ENCODE results near the gene SLCO2A1. TPM values are rescaled to one million over a fixed set of nuclear protein-coding genes. Genes with fewer than 3 reads are reported as not detected.
A peak's percentile ranks its signal among the peaks of the same experiment; 100 is the strongest.

Gene SLCO2A1
- total RNA-seq, 1 donor from 2014 or later: 1.0 TPM

DNA sequence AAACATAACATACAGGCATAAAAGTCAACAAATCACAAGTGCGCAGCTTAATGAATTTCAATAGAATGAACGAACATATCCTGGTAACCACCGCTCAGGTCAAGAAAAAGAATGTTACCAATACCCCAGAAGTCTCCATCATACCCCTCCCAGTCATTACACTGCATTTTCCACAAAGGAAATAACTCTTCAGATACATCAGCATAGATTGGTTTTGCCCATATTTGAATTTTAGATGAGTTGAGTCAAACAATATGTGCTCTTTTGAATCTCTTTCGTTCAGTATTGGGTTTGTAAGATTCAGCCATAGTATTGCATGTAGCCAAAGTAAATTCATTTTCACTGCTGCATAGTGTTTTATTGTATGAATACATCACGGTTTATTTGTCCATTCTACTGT is 127.9 kb downstream of the SLCO2A1 start:
- H3K9me3 Mint-ChIP-seq (ENCODE audit: low read depth): peaks cover 9% of the 10 kb centered on the region
- H3K27me3 Mint-ChIP-seq (ENCODE audit: low read depth): peaks cover 8% of the 10 kb centered on the region
- no peak for DNase-seq (ENCODE audit: low spot score)
- no peaks in the 10 kb centered on the region for H3K4me1 Mint-ChIP-seq (ENCODE audit: low read depth)
- H3K27ac Mint-ChIP-seq (ENCODE audit: unreplicated experiment): no peak overlapping the region
- peaks cover 3% of the 10 kb centered on the region for H3K36me3 Mint-ChIP-seq (ENCODE audit: low read depth)
- TF ChIP-seq, protein P1, sequence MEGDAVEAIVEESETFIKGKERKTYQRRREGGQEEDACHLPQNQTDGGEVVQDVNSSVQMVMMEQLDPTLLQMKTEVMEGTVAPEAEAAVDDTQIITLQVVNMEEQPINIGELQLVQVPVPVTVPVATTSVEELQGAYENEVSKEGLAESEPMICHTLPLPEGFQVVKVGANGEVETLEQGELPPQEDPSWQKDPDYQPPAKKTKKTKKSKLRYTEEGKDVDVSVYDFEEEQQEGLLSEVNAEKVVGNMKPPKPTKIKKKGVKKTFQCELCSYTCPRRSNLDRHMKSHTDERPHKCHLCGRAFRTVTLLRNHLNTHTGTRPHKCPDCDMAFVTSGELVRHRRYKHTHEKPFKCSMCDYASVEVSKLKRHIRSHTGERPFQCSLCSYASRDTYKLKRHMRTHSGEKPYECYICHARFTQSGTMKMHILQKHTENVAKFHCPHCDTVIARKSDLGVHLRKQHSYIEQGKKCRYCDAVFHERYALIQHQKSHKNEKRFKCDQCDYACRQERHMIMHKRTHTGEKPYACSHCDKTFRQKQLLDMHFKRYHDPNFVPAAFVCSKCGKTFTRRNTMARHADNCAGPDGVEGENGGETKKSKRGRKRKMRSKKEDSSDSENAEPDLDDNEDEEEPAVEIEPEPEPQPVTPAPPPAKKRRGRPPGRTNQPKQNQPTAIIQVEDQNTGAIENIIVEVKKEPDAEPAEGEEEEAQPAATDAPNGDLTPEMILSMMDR (IDR thresholded peaks at IDR 0.05): no peak
- H3K4me3 Mint-ChIP-seq (ENCODE audit: unreplicated experiment): no peak overlapping the region

DNA sequence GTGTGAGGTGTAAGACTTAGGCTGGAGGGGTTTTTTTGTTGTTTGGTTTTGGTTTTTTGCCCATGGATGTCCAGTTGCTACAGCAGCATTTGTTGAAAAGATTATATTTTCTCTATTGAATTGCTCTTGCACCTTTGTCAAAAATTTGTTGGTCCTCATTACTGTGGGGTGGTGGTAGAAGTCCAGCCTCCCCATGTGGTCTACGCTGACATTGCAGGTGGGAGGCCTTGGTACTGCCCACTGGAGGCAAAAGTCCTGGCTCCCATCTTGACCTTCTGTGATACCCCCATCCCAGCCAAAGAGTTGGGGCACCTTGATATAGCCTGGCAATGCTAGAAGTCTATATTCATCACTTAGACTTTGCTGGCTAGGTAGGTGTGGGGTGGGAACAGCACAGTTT is 128.6 kb downstream of the SLCO2A1 start:
- Mint-ChIP-seq H3K4me1 (ENCODE audit: low read depth) (peaks cover 4% of the 10 kb centered on the region), H3K36me3 (ENCODE audit: low read depth) (peaks cover 3% of the 10 kb centered on the region), H3K9me3 (ENCODE audit: low read depth) (peaks cover 9% of the 10 kb centered on the region), H3K4me3 (ENCODE audit: unreplicated experiment) (no peak overlapping the region), H3K27me3 (ENCODE audit: low read depth) (peaks cover 10% of the 10 kb centered on the region), H3K27ac (ENCODE audit: unreplicated experiment) (no peak overlapping the region)
- TF ChIP-seq, protein P1 (IDR thresholded peaks at IDR 0.05): peak; percentile 18
- DNase-seq (ENCODE audit: low spot score): no peak

DNA sequence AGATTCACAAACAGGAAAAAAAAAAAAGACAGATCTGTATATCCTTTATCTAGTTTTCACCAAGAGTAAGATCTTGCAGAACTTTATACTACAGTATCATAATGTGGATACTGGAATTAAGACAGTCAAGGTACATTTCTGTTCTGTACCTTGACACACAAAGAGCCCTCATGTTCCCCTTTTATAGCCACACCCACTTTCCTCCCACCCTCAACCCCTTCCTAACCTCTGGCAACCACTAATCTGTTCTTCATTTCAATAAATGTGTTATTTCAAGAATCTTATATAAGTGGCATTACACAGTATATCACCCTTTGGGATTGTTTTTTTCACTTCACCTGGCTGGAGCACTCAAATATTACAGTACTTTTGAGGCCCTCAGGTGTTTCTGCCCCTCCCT is 130.4 kb downstream of the SLCO2A1 start:
- Mint-ChIP-seq H3K9me3 (ENCODE audit: low read depth) (peaks cover 9% of the 10 kb centered on the region), H3K4me1 (ENCODE audit: low read depth) (peaks cover 6% of the 10 kb centered on the region), H3K36me3 (ENCODE audit: low read depth) (peaks cover 3% of the 10 kb centered on the region), H3K27me3 (ENCODE audit: low read depth) (peaks cover 8% of the 10 kb centered on the region), H3K27ac (ENCODE audit: unreplicated experiment) (no peak overlapping the region), H3K4me3 (ENCODE audit: unreplicated experiment) (no peak overlapping the region)
- TF ChIP-seq, protein P1 (IDR thresholded peaks at IDR 0.05): no peak
- DNase-seq (ENCODE audit: low spot score): no peak

DNA sequence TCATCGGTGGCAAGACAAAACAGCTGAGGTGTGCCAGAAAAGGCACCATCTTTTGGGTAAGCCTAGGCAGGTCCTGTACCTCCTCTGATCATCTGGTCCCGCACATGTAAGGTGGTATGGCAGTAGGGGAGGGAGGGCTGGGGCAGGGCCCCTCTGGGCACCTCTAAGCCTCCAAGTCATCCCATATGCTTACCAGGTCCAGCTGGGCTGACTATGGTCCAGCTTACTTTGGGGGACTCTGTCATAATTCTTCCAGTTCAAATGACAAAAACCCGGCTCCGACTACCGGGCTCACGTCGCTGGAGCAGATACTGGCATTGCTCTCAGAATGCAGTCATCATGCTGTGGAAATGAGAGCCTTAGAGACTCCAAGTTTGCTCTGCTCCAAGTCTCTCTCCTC is 132.2 kb downstream of the SLCO2A1 start:
- H3K4me3 Mint-ChIP-seq (ENCODE audit: unreplicated experiment): peak overlapping the region; percentile 29
- H3K27ac Mint-ChIP-seq (ENCODE audit: unreplicated experiment): no peak overlapping the region
- peaks cover 1% of the 10 kb centered on the region for H3K36me3 Mint-ChIP-seq (ENCODE audit: low read depth)

DNA sequence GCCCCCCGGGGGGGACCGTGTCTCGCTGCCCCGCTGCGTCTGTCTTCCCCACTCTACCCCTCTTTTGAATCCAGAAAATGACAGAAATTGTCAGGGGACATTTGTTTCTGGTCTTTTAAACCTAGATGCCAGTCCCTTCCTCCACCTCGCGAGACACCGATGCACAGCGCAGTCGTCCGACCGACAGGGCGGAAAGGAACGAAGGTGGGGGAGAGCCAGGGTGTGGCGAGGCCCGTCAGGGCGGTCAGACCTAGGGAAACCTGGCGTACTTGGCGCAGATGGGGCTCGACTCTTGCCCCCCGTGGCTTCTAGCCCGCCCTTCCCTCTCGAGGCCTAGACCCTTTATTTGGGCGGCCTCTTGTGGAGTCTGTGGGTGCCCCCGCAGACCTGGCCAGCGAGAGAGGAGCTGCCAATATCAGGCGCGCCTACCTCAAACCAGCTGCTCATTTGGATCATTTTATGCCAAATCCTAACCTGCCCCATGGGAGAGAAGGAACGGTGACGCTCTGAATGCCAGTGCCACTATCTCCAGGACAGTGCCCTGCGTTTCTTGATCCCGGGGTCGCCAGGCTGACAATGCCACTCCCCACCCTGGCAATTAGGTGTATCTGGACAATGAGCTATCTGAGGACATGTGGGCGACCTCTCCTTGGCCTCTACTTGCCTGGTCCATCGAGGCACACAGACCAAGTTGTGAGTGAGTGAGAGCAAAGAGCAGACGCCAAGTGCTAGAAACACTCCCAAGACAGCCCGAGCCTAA is 133.5 kb downstream of the SLCO2A1 start:
- peaks cover 8% of the 10 kb centered on the region for H3K27me3 Mint-ChIP-seq (ENCODE audit: low read depth)
- TF ChIP-seq, protein P1 (IDR thresholded peaks at IDR 0.05): no peak
- H3K4me1 Mint-ChIP-seq (ENCODE audit: low read depth): peaks cover 9% of the 10 kb centered on the region
- H3K27ac Mint-ChIP-seq (ENCODE audit: unreplicated experiment): peak overlapping the region; percentile 49
- DNase-seq (ENCODE audit: low spot score): no peak
- H3K36me3 Mint-ChIP-seq (ENCODE audit: low read depth): no peaks in the 10 kb centered on the region
- no peaks in the 10 kb centered on the region for H3K9me3 Mint-ChIP-seq (ENCODE audit: low read depth)
- H3K4me3 Mint-ChIP-seq (ENCODE audit: unreplicated experiment): peak overlapping the region; percentile 85

More for the DNA sequence above, 132.2 kb downstream of the SLCO2A1 start:
- DNase-seq (ENCODE audit: low spot score): no peak
- TF ChIP-seq, protein P1 (IDR thresholded peaks at IDR 0.05): no peak
- H3K9me3 Mint-ChIP-seq (ENCODE audit: low read depth): peaks cover 2% of the 10 kb centered on the region
- H3K4me1 Mint-ChIP-seq (ENCODE audit: low read depth): peaks cover 9% of the 10 kb centered on the region
- H3K27me3 Mint-ChIP-seq (ENCODE audit: low read depth): peaks cover 8% of the 10 kb centered on the region
